Ammon's horn (tissue), 1 donor: ENCODE data around the gene PRKCE.

ENCODE experiments used
- DNase-seq: peaks from one replicate; pipeline ENCODE4 v3.0.0-alpha.2; 2016; ENCODE audit warnings: low spot score

Gene PRKCE

GRCh38 chr2:45755585-45756335, 104.3 kb downstream of the PRKCE start:
- DNase-seq = no peak

GRCh38 chr2:45758018-45758417, 106.5 kb downstream of the PRKCE start:
- no peak for DNase-seq

- DNase-seq = no peak
Measured at GRCh38 chr2:45759310-45759851, 107.9 kb downstream of the PRKCE start.

- no peak for DNase-seq
Measured at GRCh38 chr2:45761635-45762034, 110.2 kb downstream of the PRKCE start.

GRCh38 chr2:45763255-45763654, 111.8 kb downstream of the PRKCE start:
- DNase-seq = no peak

- no peak for DNase-seq
Measured at GRCh38 chr2:45763797-45764196, 112.3 kb downstream of the PRKCE start.

- no peak for DNase-seq
Measured at GRCh38 chr2:45765007-45765727, 113.7 kb downstream of the PRKCE start.

- DNase-seq = no peak
Measured at GRCh38 chr2:45765728-45766254, 114.3 kb downstream of the PRKCE start.

- DNase-seq = no peak
Measured at GRCh38 chr2:45768208-45768607, 116.7 kb downstream of the PRKCE start.

GRCh38 chr2:45769056-45769455, 117.6 kb downstream of the PRKCE start:
- DNase-seq = no peak

GRCh38 chr2:45769854-45770576, 118.5 kb downstream of the PRKCE start:
- DNase-seq = no peak

GRCh38 chr2:45770811-45771210, 119.3 kb downstream of the PRKCE start:
- no peak for DNase-seq

GRCh38 chr2:45771261-45771660, 119.8 kb downstream of the PRKCE start:
- DNase-seq = peak; percentile 47

GRCh38 chr2:45772038-45772437, 120.6 kb downstream of the PRKCE start:
- no peak for DNase-seq

- no peak for DNase-seq
Measured at GRCh38 chr2:45773909-45774308, 122.4 kb downstream of the PRKCE start.

GRCh38 chr2:45774688-45775244, 123.3 kb downstream of the PRKCE start:
- no peak for DNase-seq

GRCh38 chr2:45776160-45776955, 124.9 kb downstream of the PRKCE start:
- DNase-seq = no peak

GRCh38 chr2:45777996-45778719, 126.7 kb downstream of the PRKCE start:
- no peak for DNase-seq

- DNase-seq = peak; percentile 69
Measured at GRCh38 chr2:45778720-45779171, 127.3 kb downstream of the PRKCE start.
